Stimulated activated CD4-positive, alpha-beta T cell treated with anti-CD3 and anti-CD28 coated beads, TNF-alpha, amount 100 ng/mL, for 24 hours (primary cell): Measurements from ENCODE around the gene MTREX.
A peak's percentile ranks its signal among the peaks of the same experiment; 100 is the strongest.

Experiments
- DNase-seq, 3 experiments: peaks; one replicate each; pipeline ENCODE4 v3.0.0-alpha.2; 2020; ENCODE audit warnings: low read depth in 3 of 3

MTREX gene

GRCh38 chr5:55324815-55325418 is 17.1 kb downstream of the MTREX start:
- DNase-seq: no peak

DNA sequence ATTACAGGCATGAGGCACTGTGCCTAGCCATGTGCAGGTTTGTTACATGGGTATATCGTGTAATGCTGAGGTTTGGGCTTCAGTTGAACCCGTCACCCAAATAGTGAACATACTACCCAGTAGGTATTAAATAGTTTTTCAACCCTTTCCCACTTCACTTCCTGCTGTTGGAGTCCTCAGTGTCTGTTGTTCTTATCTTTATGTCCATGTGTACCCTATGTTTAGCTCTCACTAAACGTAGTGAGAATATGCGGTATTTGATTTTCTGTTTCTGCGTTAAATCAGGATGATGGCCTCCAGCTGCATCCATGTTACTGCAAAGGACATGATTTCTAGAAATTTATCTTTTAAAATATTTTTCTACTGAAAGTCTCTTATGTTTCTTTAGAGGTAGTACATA is 17.8 kb downstream of the MTREX start:
- no peak for DNase-seq

GRCh38 chr5:55327281-55327680 is 19.5 kb downstream of the MTREX start:
- no peak for DNase-seq

DNA sequence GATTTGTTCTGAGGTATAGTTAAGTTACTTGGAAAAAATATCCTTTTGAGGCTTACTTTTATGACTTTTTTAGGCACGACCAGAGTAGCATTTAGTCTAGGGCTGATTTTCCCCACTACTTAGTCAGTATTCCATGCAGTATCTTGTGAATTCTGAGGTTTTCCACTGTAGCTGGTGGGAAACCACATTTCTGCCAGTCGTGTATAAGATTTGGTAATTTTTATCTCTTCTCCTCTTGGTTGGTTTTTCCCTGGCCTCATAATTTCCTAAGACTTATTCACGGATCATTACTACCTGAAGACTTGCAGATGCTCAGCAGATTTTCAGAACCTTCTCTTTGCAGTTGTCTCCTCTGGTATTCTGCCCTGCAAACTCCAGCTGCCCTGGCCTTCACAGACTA is 23.5 kb downstream of the MTREX start:
- DNase-seq: no peak

DNA sequence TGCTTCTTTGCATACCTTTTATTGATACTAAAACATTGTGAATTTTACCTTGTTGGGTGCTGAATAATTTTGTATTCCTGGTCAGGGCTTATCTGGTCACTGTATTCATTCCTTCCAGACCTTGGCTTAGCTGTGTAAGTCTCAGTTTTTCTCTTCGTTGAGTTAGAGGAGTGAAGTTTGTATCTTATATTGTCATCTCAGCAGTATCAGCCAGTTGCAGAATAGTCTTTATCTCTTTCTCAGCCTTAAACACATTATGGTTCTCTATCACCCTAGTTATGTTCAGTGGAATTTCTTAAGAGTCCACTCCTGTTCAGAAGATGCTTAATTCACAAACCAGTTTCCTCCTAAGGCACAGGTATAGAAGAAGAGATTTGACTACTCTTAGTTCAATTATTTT is 25.2 kb downstream of the MTREX start:
- DNase-seq: no peak

DNA sequence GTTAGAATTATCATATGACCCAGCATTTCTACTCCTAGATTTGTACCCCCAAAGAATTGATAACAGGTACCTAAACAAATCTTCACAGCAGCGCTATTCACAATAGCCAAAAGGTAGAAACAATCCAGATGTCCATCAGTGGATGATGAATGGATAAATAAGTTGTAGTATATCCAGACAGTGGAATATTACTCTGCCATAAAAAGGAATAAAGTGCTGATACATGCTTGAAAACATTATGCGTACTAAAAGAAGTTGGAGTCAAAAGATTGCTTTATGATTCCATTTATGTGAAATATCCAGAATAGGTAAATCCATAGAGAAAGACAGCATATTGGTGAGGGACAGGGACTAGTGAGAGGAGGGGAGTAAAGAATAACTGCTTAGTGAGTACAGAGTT is 26.0 kb downstream of the MTREX start:
- no peak for DNase-seq

GRCh38 chr5:55338092-55338613 is 30.4 kb downstream of the MTREX start:
- DNase-seq: no peak

- DNase-seq: peak; percentile 33 to 66 (median 45)
Observed at GRCh38 chr5:55338810-55339243, 31.0 kb downstream of the MTREX start.

- no peak for DNase-seq
Observed at GRCh38 chr5:55343107-55343506, 35.3 kb downstream of the MTREX start.

GRCh38 chr5:55343609-55344008 is 35.8 kb downstream of the MTREX start:
- DNase-seq: no peak

- peak; percentile 40 to 52 (median 49) for DNase-seq
Observed at GRCh38 chr5:55344392-55344992, 36.7 kb downstream of the MTREX start.

GRCh38 chr5:55345327-55345726 is 37.5 kb downstream of the MTREX start:
- DNase-seq: no peak

DNA sequence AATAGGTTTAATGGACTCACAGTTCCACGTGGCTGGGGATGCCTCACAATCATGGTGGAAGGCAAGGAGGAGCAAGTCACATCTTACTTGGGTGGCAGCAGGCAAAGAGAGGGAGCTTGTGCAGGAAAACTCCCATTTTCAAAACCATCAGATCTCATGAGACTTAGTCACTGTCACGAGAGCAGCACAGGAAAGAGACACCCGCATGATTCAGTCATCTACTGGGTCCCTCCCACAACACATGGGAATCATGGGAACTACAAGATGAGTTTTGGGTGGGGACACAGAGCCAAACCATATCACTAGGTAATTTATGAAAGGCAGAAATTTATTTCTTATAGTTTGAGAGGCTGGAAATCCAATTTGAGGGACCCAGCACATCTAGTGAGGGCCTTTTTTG is 40.0 kb downstream of the MTREX start:
- no peak for DNase-seq

GRCh38 chr5:55350754-55351153 is 43.0 kb downstream of the MTREX start:
- no peak for DNase-seq

GRCh38 chr5:55356896-55357295 is 49.1 kb downstream of the MTREX start:
- no peak for DNase-seq

DNA sequence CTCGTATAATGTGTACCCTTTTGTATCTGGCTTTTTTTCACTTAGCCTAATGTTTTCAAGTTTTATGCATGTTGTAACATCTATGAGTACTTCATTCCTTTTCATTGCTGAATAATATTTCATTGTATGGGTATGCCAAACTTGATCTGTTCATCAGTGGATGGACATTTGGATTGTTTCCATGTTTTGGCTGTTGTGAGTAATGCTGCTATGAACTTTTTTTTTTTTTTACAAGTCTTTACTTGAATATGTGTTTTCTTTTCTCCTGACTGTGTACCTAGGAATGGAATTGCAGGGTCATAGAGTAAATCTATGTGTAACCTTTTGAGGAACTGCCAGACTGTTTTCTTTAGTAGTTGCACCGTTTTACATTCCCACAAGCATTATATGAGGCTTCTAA is 52.4 kb downstream of the MTREX start:
- no peak for DNase-seq

GRCh38 chr5:55363856-55364255 is 56.1 kb downstream of the MTREX start:
- DNase-seq: no peak

GRCh38 chr5:55364537-55365055 is 56.8 kb downstream of the MTREX start:
- no peak for DNase-seq

- no peak for DNase-seq
Observed at GRCh38 chr5:55370291-55370925, 62.6 kb downstream of the MTREX start.

DNA sequence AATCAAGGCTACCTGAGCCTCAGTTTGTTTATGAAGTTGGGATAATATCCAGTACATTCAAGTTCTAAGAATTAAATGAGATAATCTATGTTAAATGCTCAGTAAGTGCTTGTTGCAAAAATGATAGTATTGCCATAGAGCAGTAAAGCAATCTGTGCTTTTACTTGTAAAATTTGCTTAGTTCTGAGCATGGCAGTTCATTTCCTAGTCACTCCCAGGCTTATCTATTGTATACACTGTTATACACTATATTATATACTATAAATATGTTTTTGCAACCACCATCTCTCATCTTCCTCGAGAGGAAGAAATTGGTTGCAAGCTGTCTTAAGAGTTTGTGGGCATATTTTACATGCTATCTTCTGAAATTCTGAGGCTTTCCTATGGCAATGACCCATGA is 63.4 kb downstream of the MTREX start:
- DNase-seq: no peak

DNA sequence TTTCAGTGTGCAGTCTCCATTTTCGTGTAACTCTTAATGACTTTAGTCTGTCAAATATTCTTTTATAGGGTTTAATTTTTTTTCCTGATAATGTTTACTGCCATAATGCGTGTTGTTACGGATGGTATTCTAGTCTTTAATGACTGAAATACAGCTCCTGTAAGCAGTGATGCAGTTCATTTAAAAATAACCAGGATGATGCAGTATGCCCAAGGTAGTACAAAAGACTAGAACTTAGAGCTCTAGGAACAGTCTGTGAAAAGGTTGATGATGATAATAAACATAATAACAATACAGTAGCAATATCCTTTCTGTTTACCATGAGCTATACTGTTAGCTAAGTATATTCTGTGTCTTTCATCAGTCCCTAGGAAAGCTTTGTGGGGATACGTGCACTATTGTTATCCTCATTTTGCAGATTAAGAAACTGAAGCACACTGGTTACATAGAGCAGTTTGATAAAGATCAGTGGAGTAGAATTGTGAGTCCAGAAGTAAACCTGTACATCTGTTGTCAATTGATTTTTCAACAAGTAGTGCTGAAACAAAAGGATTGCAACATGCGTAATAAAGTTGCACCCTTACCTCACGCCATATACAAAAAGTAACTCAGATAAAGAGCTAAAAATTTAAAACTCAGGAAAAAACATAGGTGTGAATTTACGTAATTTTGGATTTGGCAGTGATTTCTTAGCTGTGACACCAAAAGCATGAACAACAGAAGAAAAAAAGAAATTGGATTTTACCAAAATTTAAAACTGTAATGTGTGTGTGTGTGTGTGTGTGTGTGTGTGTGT is 64.5 kb downstream of the MTREX start:
- no peak for DNase-seq

GRCh38 chr5:55377810-55378209 is 70.0 kb downstream of the MTREX start:
- DNase-seq: no peak
